ENCODE measurements around the gene ZNF597.

The ZNF597 gene

GRCh38 chr16:3444032-3444388 lies 706 bp upstream of the ZNF597 start:
- Histone ChIP-seq H3K9me3 (ENCODE audit: control insufficient read depth, low read length) (peaks cover 9% of the 10 kb centered on the region), H3K4me1 (ENCODE audit: control insufficient read depth, insufficient read depth, low read length, poor library complexity, severe bottlenecking) (peaks cover 3% of the 10 kb centered on the region), H3K36me3 (ENCODE audit: control insufficient read depth, insufficient read depth, low read length) (peaks cover 27% of the 10 kb centered on the region), H3K4me3 (ENCODE audit: extremely low read depth, insufficient read depth, low read length, poor library complexity, severe bottlenecking) (peak overlapping the region; percentile 64), H3K27ac (ENCODE audit: low read depth, low read length, severe bottlenecking) (peak overlapping the region; percentile 85)
- WGBS, 2 experiments (ENCODE audit: insufficient coverage in 2 of 2): 37 to 51% methylated on average over 3 to 10 of the region's 10 CpGs

DNA sequence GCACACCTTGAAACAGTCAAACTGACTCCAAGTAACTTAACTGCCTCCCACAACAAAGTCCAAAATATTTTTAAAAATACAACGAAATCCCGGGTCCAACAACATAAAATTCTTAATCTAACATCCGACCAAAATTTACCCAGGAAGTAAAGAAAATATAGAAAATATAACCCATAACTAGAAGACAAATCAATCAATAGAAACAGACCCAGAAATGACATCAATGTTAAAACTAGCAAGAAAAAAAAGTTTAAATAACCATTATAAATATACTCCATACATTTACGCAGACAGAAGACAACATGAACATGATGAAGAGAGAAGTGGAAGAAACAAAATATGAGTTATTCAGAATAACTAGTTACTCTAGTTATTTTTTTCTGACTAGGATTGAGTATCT lies 3.7 kb downstream of the ZNF597 start:
- Histone ChIP-seq H3K4me3 (ENCODE audit: extremely low read depth, insufficient read depth, low read length, poor library complexity, severe bottlenecking) (no peak overlapping the region), H3K36me3 (ENCODE audit: control insufficient read depth, insufficient read depth, low read length) (peaks cover 22% of the 10 kb centered on the region), H3K4me1 (ENCODE audit: control insufficient read depth, insufficient read depth, low read length, poor library complexity, severe bottlenecking) (peaks cover 3% of the 10 kb centered on the region), H3K27ac (ENCODE audit: low read depth, low read length, severe bottlenecking) (no peak overlapping the region), H3K9me3 (ENCODE audit: control insufficient read depth, low read length) (peaks cover 9% of the 10 kb centered on the region)
- no CpG with 5 or more reads among the region's 4 CpGs for WGBS, 2 experiments (ENCODE audit: insufficient coverage in 2 of 2)

DNA sequence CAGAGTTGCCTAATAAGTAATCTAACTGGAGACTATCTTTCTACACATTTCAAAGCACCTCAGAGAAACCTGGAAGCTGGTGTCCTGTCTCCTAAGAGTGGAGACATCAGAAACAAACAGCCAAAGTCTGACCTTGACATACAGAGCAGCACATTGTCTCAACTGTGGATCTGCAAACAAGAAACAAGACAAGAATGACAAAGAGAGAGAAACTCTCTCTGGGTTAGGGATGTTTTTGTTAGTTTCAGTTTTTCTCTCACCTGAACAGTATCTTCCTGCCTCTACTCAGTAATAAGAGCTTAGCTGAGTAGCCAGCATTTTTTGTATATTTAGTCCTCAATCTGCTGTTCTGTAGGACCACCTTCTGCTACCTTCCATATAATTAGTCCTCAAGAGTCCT lies 8.9 kb downstream of the ZNF597 start:
- Histone ChIP-seq H3K9me3 (ENCODE audit: control insufficient read depth, low read length) (no peaks in the 10 kb centered on the region), H3K4me1 (ENCODE audit: control insufficient read depth, insufficient read depth, low read length, poor library complexity, severe bottlenecking) (no peaks in the 10 kb centered on the region), H3K27ac (ENCODE audit: low read depth, low read length, severe bottlenecking) (no peak overlapping the region), H3K4me3 (ENCODE audit: extremely low read depth, insufficient read depth, low read length, poor library complexity, severe bottlenecking) (no peak overlapping the region), H3K36me3 (ENCODE audit: control insufficient read depth, insufficient read depth, low read length) (peaks cover 14% of the 10 kb centered on the region)

DNA sequence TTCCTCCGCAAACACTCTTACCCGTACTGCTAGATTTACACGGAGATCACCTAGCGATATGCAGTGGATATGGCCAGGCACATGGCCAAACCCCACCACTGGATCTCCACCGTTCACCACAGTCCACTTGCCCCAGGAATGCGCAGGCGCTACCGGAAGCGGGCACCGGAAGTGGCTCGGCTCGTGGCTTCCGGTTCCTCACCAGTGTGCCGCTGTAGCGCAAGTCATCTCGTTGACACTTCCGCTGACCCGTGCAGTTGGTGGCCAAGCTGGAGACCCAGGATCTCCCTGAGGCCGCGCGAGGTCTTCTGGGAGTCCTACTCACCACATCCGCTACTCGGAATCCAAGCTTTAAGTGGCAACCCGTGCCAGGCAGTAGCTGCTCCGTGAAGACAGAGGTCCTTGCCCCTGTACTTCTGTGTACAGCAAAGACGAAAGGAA lies 11.5 kb downstream of the ZNF597 start:
- no peaks in the 10 kb centered on the region for H3K9me3 ChIP-seq (ENCODE audit: control insufficient read depth, low read length)
- H3K27ac ChIP-seq (ENCODE audit: low read depth, low read length, severe bottlenecking): no peak overlapping the region
- H3K4me3 ChIP-seq (ENCODE audit: extremely low read depth, insufficient read depth, low read length, poor library complexity, severe bottlenecking): no peak overlapping the region
- 95 to 96% methylated on average over 26 of the region's 26 CpGs for WGBS, 2 experiments (ENCODE audit: insufficient coverage in 2 of 2)
- H3K4me1 ChIP-seq (ENCODE audit: control insufficient read depth, insufficient read depth, low read length, poor library complexity, severe bottlenecking): no peaks in the 10 kb centered on the region
- peaks cover 6% of the 10 kb centered on the region for H3K36me3 ChIP-seq (ENCODE audit: control insufficient read depth, insufficient read depth, low read length)

DNA sequence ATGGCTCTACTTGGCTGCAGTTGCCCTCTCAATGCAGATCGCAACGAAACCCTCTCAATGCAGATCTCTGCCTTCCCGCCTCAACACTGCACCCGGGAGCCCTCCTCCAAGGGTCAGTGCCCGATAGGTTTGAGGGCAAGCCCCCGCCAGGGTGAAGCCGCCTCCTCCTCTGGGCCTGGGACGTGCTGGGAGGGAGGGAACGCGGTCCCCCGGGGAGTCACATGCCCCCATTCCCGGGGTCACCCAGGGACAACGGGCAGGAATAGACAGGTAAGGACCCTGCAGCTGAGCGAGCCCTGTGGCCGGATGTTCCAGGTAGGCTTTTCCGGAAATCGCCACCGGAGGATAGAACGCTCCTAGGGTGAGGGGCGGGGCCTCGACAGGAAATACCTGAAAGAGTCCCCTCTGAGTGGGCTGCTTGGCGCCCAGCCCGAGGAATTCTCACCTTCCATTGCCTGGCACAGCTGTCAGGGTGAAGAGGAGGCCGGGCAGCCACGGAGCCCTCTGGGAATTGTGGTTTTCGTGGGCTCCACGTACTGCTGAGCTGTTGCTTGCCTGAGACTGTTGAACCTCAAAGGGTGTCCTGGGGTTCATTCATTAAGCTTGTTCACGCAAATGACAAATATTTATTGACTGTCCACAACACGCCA lies 29.4 kb downstream of the ZNF597 start:
- peaks cover 26% of the 10 kb centered on the region for H3K36me3 ChIP-seq (ENCODE audit: control insufficient read depth, insufficient read depth, low read length)
- WGBS, 2 experiments (ENCODE audit: insufficient coverage in 2 of 2): 90 to 93% methylated on average over 24 to 27 of the region's 29 CpGs
- no peaks in the 10 kb centered on the region for H3K4me1 ChIP-seq (ENCODE audit: control insufficient read depth, insufficient read depth, low read length, poor library complexity, severe bottlenecking)
- no peak overlapping the region for H3K4me3 ChIP-seq (ENCODE audit: extremely low read depth, insufficient read depth, low read length, poor library complexity, severe bottlenecking)
- H3K27ac ChIP-seq (ENCODE audit: low read depth, low read length, severe bottlenecking): no peak overlapping the region
- H3K9me3 ChIP-seq (ENCODE audit: control insufficient read depth, low read length): peaks cover 42% of the 10 kb centered on the region

DNA sequence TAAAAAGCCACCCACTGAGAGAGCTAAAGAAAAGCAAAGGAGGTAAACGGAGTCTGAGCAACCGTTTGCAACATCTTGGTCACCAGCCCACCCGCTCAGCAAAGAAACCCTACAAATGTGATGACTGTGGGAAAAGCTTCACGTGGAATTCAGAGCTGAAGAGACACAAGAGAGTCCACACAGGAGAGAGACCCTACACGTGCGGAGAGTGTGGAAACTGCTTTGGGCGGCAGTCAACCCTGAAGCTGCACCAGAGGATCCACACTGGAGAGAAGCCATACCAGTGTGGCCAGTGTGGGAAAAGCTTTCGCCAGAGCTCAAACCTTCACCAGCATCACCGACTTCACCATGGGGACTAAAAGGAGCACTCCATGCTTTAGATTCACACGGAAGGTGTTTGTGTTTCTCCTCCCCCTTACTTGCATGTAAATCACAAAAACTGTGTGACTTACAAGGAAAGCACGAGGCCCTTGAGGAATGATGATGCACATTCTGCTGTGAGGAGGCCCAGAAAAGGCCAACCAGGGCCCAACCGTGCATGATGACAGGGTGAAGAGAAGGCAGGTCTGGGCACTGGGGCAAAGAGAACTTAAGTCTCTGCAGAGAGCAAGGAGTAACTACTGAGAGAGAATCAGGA lies 34.6 kb downstream of the ZNF597 start:
- 91 to 97% methylated on average over 12 of the region's 12 CpGs for WGBS, 2 experiments (ENCODE audit: insufficient coverage in 2 of 2)
- Histone ChIP-seq H3K9me3 (ENCODE audit: control insufficient read depth, low read length) (peaks cover 77% of the 10 kb centered on the region), H3K27ac (ENCODE audit: low read depth, low read length, severe bottlenecking) (no peak overlapping the region), H3K4me1 (ENCODE audit: control insufficient read depth, insufficient read depth, low read length, poor library complexity, severe bottlenecking) (no peaks in the 10 kb centered on the region), H3K36me3 (ENCODE audit: control insufficient read depth, insufficient read depth, low read length) (peaks cover 77% of the 10 kb centered on the region), H3K4me3 (ENCODE audit: extremely low read depth, insufficient read depth, low read length, poor library complexity, severe bottlenecking) (no peak overlapping the region)

DNA sequence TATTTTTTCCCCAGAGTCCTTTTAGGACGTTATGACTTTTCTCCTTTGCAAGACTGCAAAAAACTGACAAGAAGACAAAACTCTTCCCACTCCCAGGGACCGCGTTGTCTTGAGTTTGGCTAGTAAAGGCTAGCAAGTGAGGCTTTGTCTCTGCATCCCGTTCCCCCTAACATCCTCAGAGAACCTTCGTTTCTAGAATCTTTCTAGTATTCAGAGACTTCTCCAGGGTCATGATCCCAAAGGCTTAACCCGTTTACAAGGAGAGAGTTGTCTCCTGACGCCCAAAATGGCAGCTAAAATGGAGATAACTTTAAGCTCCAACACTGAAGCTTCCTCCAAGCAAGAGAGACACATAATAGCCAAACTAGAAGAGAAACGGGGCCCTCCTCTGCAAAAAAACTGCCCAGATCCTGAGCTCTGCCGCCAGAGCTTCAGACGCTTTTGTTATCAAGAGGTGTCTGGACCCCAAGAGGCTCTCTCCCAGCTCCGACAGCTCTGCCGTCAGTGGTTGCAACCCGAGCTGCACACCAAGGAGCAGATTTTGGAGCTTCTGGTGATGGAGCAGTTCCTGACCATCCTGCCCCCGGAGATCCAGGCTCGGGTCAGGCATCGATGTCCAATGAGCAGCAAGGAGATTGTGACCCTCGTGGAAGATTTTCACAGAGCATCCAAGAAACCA lies 41.4 kb downstream of the ZNF597 start:
- H3K36me3 ChIP-seq (ENCODE audit: control insufficient read depth, insufficient read depth, low read length): peaks cover 61% of the 10 kb centered on the region
- no peaks in the 10 kb centered on the region for H3K4me1 ChIP-seq (ENCODE audit: control insufficient read depth, insufficient read depth, low read length, poor library complexity, severe bottlenecking)
- WGBS, 2 experiments (ENCODE audit: insufficient coverage in 2 of 2): 15 to 39% methylated on average over 10 to 14 of the region's 17 CpGs
- peak overlapping the region; percentile 91 for H3K4me3 ChIP-seq (ENCODE audit: extremely low read depth, insufficient read depth, low read length, poor library complexity, severe bottlenecking)
- H3K9me3 ChIP-seq (ENCODE audit: control insufficient read depth, low read length): peaks cover 31% of the 10 kb centered on the region
- peak overlapping the region; percentile 52 for H3K27ac ChIP-seq (ENCODE audit: low read depth, low read length, severe bottlenecking)

- Histone ChIP-seq H3K9me3 (ENCODE audit: control insufficient read depth, low read length) (peaks cover 24% of the 10 kb centered on the region), H3K4me1 (ENCODE audit: control insufficient read depth, insufficient read depth, low read length, poor library complexity, severe bottlenecking) (no peaks in the 10 kb centered on the region), H3K4me3 (ENCODE audit: extremely low read depth, insufficient read depth, low read length, poor library complexity, severe bottlenecking) (peak within 1 kb of the TSS; percentile 91), H3K27ac (ENCODE audit: low read depth, low read length, severe bottlenecking) (peak within 1 kb of the TSS; percentile 80), H3K36me3 (ENCODE audit: control insufficient read depth, insufficient read depth, low read length) (peaks cover 61% of the 10 kb centered on the region)
- WGBS, 2 experiments (ENCODE audit: insufficient coverage in 2 of 2): 0 to 1% methylated on average over 90 to 95 of the region's 95 CpGs
Measured at GRCh38 chr16:3400779-3401688, 42.3 kb downstream of the ZNF597 start, which contains the start of the genes ZNF174 and ZSCAN32. Gene ZNF174, plus strand, starts transcription at chr16:3401215. Its CDS starts 790 bp downstream, at chr16:3402005. Gene ZSCAN32, minus strand, starts transcription at chr16:3401004. Its CDS starts 3,447 bp downstream, at chr16:3397557.

DNA sequence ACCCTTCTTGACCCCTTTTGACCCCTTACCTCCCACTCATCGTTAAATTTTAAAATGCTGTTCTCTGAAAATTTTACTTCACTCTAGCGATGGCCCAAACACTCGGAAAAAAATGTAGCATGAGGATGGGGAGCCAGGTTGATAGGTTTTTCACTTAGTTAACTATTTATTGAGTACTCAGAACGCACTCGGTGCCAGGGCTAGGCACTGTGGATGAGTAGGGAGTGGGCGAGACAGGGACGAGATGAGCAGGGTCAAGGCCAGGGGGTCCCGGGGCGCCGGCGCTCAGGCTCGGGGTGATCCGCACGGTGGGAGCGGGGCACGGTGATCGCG lies 42.9 kb downstream of the ZNF597 start:
- Histone ChIP-seq H3K9me3 (ENCODE audit: control insufficient read depth, low read length) (peaks cover 18% of the 10 kb centered on the region), H3K4me1 (ENCODE audit: control insufficient read depth, insufficient read depth, low read length, poor library complexity, severe bottlenecking) (no peaks in the 10 kb centered on the region), H3K27ac (ENCODE audit: low read depth, low read length, severe bottlenecking) (peak overlapping the region; percentile 80), H3K36me3 (ENCODE audit: control insufficient read depth, insufficient read depth, low read length) (peaks cover 59% of the 10 kb centered on the region), H3K4me3 (ENCODE audit: extremely low read depth, insufficient read depth, low read length, poor library complexity, severe bottlenecking) (peak overlapping the region; percentile 91)
- 0 to 1% methylated on average over 15 of the region's 18 CpGs for WGBS, 2 experiments (ENCODE audit: insufficient coverage in 2 of 2)

GRCh38 chr16:3389663-3390338 lies 53.5 kb downstream of the ZNF597 start:
- 88 to 93% methylated on average over 8 to 9 of the region's 9 CpGs for WGBS, 2 experiments (ENCODE audit: insufficient coverage in 2 of 2)
- H3K36me3 ChIP-seq (ENCODE audit: control insufficient read depth, insufficient read depth, low read length): peaks cover 81% of the 10 kb centered on the region
- H3K4me3 ChIP-seq (ENCODE audit: extremely low read depth, insufficient read depth, low read length, poor library complexity, severe bottlenecking): no peak overlapping the region

More at GRCh38 chr16:3389663-3390338, 53.5 kb downstream of the ZNF597 start:
- H3K9me3 ChIP-seq (ENCODE audit: control insufficient read depth, low read length): peaks cover 9% of the 10 kb centered on the region
- H3K27ac ChIP-seq (ENCODE audit: low read depth, low read length, severe bottlenecking): no peak overlapping the region
- H3K4me1 ChIP-seq (ENCODE audit: control insufficient read depth, insufficient read depth, low read length, poor library complexity, severe bottlenecking): no peaks in the 10 kb centered on the region

Measured in mesodermal cell (in vitro differentiated cells).